Stimulated activated CD4-positive, alpha-beta T cell treated with anti-CD3 and anti-CD28 coated beads, Interleukin-2, amount 100 ng/mL, for 4 hours (primary cell): ENCODE measurements around the gene ACR.

Experiments
- DNase-seq: peaks from one replicate; pipeline ENCODE4 v3.0.0-alpha.2; 2020; ENCODE audit warnings: low read depth

ACR gene

GRCh38 chr22:50737728-50738648, at the start of gene ACR:
TSS of gene ACR (plus strand) at chr22:50738204. CDS start at chr22:50738236, 32 bp downstream.
- no peak for DNase-seq

- DNase-seq, result no peak
Observed at GRCh38 chr22:50688448-50688847, 49.6 kb upstream of the ACR start.

- no peak for DNase-seq
Observed at GRCh38 chr22:50691521-50691920, 46.5 kb upstream of the ACR start.

GRCh38 chr22:50693462-50693861, 44.5 kb upstream of the ACR start:
- no peak for DNase-seq

DNA sequence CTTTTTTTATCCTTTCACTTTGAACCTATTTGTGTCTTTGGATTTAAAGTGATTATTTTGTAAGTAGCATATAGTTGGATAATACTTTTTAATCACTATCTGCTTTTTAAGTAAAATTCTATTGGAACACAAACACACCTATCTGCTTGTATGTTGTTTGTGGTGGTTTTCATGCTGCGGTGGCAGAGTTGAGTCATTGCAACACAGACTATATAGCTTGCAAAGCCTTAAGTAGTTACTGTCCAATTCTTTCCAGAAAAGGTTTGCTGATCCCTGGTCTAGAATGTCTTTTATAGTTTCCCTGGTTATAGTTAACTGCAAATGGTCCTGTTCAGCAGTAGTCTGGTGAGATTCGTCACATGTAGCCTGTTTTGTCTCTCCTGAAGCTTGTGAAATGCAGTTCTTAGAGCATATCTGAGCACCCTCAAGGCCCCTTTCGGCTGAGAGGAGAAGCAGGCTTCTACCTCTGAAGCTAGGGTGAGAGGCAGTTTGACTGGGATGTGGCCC, 43.9 kb upstream of the ACR start:
- no peak for DNase-seq

- no peak for DNase-seq
Observed at GRCh38 chr22:50694766-50695420, 43.1 kb upstream of the ACR start.

DNA sequence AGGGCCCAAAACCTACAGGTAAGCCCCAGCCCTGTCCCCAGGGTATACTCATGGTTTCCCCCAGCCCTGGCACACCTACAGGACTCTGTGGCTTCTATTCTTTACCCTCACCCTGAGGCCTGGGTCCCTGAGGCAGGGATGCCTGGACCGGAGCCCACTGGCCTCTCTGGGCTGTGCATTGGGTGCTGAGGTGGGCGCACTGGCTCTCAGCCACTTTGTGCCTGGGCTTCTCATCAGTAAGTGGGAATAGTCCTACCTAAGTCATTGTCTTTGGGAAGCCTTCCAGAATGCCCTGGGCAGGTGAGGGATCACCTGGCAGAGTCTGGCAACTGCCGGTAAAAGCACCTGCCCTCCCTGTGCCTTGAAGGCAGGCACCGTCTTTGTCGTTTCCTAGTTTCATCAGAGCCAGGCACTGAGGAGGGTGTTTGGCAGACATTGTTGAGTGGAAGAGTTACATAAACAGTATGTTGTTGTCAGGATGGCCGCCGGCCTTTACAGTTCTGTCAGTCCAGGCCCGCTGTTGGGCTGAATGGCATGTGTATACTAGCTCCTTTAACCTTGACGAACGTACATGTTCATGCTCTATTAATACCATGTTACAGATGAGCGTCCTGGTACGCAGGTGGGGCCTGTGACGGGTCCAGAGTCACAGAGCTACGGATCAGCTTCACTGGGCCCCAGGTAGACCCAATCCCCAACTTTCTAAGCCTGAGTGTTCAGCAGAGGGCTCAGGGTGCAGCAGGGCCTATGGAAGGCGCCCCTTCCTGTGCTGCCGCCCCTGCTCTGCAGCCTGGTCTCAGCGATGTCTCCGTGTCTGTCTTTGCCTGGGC, 42.4 kb upstream of the ACR start:
- DNase-seq, result no peak

GRCh38 chr22:50696251-50696798, 41.7 kb upstream of the ACR start:
- DNase-seq, result no peak

DNA sequence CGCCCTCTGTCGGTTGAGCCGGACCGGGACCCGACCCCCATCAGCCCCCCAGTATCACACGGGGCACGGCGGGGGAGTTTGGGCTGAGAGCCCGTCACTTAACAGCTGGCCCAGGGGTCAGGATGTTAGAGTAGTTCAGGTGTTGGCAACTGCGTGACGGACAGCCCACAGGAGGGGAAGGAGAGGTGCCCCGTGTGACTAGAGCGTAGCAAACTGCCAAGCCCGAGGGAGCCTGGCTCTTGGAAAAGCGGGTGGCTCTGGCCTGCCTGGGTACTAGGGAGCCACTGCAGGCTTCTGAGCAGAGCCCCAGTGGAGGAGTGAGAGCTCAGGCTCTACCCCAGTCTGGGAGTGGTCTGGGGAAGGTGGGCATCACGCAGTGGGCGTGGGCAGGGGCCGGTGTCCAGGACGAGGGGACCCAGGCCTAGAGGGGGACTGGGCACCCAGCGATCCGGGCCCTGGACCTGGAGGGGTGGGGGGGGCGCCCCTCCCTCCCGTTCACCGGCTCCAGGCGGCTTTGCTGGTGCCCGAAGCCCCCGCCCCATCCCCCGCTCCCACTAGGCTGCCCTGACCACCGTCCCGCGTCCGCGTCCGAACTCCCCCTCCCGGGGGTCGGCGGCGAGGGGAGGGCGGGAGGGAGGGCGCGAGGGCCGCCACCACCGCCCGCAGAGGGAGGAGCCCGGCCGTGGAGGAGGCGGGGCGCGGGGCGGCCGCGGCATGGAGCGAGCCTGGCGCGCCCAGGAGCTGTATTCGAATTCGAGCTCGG, 41.0 kb upstream of the ACR start:
- no peak for DNase-seq

DNA sequence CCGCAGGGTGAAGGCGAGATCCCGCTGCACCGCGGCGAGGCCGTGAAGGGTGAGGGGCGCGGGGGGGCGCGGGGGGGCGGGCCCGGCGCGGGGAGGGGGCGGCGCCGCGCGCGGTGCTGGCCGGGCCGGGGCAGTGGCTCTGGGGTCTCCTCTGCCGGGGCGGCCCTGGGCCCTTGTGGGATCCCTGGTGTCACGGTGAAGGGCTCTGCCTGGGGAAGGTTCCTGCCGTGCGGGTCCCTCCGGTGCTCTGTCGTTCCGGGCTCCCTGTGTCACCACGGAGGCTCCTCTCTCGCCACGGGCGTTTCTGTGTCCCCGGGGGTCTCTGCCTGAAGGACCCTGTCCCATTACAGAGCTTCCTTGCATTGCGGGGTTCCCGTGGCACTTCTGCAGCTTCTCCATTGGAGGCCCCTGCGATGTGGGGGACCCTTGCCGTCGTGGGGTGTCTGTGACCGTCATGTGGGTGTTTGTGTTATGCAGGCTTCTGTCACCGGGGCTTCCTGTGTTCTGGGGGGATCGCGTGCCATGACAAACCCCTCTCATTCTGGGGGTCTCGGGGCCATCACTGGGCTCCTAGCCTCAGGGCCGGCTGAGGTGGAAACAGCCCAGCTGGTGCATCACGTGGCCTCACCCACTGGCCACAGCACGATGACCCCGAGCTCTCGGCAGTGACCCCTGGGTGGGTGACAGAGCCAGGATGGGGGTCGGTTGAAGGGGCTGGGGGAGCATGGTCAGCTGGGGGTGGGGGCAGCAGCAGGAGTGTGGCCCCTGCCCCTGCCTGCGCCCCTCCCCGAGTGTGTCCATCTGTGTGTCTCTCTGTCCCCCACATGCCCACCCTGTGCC, 40.1 kb upstream of the ACR start:
- no peak for DNase-seq

DNA sequence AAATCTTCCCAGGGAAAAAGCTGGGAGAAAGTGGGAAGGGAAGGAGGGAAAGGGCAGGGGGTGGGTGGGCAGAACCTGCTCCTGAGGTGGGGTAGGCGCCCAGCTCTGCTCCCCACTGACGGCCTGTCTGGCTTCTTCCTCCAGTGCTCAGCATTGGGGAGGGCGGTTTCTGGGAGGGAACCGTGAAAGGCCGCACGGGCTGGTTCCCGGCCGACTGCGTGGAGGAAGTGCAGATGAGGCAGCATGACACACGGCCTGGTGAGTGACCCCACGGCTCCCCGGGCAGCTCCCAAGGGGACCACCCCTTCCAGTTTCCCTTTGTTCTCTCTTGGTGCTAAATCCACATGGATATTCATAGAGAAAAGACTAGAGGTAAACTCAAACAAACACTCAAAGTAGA, 39.5 kb upstream of the ACR start:
- no peak for DNase-seq

DNA sequence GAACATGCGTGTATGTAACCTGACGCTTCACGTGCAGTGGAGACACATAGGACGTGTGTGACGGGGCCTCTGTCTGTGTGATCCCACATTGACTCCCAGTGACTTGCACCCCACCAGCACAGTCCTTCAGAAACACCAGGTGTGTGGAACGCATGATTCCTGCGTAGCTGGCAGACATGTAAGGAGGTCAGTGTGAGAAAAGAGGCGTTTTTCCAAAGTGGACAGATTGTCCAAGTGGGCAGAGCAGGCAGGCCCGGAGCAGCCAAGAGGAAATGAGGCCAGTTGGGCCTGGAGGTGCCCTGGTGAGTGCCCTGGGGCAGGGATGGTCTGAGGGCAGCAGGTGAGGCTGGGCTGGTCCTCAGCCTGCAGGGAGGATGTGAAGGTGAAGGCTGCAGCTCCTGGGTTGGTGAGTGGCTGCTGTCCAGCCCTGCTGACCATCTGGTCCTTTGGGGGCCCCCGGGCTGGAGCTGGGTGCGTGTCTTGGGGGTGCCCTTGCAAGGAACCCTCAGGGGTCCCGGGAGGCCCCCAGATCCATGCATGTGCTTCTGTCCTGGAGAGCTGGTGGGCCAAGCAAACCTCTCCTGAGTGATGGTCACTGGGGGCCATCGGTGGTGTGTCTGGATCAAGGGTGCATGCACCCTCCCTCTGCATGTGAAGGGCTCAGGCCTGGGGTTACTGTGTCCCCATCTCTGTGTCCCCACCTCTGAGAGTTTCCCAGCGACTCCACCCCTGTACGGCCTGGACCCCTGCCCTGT, 38.8 kb upstream of the ACR start:
- DNase-seq, result no peak

GRCh38 chr22:50699756-50700386, 38.1 kb upstream of the ACR start:
- DNase-seq, result no peak

GRCh38 chr22:50700387-50701075, 37.5 kb upstream of the ACR start:
- DNase-seq, result no peak

DNA sequence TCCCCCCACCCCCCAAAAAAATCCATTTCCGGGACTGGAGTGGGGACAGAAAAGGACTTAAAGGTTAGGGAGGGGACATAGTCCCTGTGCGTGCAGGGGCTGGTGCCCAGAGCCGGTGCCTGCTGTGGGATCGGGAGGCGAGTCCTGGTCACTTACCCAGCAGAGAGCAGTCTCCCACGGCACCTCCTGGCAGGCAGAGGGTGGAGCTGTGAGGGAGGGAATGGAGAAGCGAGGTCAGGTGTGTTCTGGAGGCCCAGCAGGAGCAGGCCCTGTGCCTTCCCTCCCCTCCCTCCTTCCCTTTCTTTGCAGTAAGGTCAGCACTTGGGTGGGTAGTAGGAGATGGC, 37.0 kb upstream of the ACR start:
- DNase-seq, result no peak

- DNase-seq, result no peak
Observed at GRCh38 chr22:50701428-50702154, 36.4 kb upstream of the ACR start.

DNA sequence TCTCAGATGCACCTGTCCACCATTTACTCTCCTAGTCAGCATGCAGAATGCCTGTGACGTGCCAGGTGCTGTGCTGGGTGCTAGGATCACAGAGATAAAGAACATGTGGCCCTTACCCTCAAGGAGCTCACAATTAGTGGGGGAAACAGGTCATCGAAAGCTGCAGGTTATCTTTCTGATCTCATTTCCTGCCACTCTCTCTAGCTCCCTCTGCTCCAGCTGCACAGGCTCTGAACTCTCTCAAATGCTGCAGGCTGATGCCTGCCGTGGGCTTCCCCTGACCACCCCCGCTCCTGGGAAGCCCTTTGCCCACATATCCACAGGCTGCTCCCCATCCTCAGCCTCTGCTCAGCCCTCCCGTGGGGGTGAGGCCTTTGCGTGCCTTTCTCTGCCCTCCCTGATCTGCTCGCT, 35.7 kb upstream of the ACR start:
- no peak for DNase-seq
